Measurements from ENCODE around the gene HRH3.

DNA sequence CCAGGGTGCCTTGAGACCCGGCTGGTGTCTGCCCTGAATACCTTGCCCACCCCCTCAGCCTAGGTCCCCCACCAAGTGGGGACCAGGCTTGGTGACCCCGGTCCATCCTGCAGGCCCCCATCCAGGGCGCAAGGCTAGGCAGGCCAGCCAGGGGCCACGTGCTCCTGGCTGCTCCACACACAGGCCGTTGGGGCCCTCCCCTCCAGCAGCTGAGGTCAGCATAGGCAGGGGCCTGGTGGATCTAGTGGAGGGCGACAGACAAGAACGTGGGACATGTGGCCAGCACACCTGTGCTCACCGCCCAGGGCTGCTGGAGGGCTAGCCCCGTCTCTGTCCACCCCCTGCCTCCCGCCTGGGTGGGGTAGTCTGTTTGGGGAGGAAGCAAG, 7.5 kb upstream of the HRH3 start:
- TF ChIP-seq CTCF (IDR thresholded peaks at IDR 0.05): no peak
- TF ChIP-seq POLR2AphosphoS5 (IDR thresholded peaks at IDR 0.05): no peak
